Forelimb muscle (tissue), 1 donor: ENCODE measurements around the gene EIF4ENIF1. TPM values are rescaled to one million over a fixed set of nuclear protein-coding genes. Genes with fewer than 3 reads are reported as not detected.
"Not testable (repeated sequence)": the region's sequence is repeated elsewhere in the genome, so short reads cannot be mapped to it uniquely, and the experiment has no call there.

Source experiments
- DNase-seq: peaks from one replicate; pipeline ENCODE4 v3.0.0-alpha.2; 2013; ENCODE audit warnings: low read depth
- polyA plus RNA-seq: library from polyadenylated mRNA; unstranded; fragments of 120-200 nt; gene quantifications from one replicate; pipeline ENCODE4 v1.2.1, GENCODE V29; 2013; ENCODE audit not compliant: insufficient read length

The EIF4ENIF1 gene
- polyA plus RNA-seq, 1 donor: 28.7 TPM

DNA sequence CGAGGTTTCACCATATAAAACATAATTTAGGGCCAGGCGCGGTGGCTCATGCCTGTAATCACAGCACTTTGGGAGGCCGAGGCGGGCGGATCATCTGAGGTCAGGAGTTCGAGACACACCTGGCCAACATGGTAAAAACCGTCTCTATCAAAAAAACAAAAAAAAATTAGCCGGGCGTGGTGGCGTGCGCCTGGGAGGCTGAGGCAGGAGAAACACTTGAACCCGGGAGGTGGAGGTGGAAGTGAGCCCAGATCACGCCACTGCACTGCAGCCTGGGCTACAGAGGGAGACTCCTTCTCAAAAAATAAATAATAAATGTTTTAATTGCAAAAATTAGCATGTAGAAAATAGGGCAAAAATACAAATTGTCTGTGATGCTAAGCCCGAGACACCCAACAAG is 5.7 kb upstream of the EIF4ENIF1 start:
- DNase-seq: no peak

DNA sequence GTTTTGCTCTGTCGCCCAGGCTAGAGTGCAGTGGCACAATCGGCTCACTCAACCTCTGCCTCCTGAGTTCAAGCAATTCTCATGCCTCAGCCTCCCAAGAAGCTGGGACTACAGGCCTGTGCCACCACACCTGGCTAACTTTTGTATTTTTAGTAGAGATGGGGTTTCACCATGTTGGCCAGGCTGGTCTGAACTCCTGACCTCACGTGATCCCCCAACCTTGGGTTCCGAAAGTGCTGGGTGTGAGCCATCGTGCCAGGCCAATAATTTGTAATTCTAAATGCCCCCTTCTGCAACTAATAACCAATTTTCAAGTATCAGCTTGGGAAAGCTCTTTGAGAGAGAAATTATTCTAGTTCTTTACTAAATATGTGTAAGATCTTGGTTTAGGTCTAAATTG is 3.7 kb upstream of the EIF4ENIF1 start:
- not testable (repeated sequence) for DNase-seq

- no peak for DNase-seq
These were observed 2.5 kb upstream of the EIF4ENIF1 start for GRCh38 chr22:31492151-31492550.

GRCh38 chr22:31491218-31491962 is 1.7 kb upstream of the EIF4ENIF1 start:
- DNase-seq: no peak

DNA sequence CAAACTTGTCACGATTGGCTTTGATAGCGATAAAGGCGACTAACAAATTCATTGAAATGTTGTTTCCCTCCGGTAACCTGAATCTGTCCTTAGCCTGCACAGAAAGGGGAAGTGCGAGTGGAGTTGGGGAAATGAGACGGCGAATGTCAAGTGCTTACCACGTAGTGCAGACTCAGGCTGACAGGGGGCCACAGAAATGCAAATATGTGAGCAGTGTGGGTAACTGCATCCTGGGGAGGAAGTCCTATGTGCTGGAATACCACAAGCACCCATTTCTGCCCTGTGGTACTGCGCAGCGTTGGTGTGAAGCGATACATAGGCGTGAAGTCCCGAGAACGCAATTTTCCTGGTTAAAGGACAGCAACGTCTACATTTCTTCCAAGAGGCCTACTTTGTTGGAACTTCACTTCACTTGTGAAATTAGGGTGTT is 869 bp upstream of the EIF4ENIF1 start:
- no peak for DNase-seq

GRCh38 chr22:31488988-31489617 is 539 bp downstream of the EIF4ENIF1 start:
- DNase-seq: no peak

GRCh38 chr22:31488346-31488883 is 1.2 kb downstream of the EIF4ENIF1 start:
- DNase-seq: no peak

DNA sequence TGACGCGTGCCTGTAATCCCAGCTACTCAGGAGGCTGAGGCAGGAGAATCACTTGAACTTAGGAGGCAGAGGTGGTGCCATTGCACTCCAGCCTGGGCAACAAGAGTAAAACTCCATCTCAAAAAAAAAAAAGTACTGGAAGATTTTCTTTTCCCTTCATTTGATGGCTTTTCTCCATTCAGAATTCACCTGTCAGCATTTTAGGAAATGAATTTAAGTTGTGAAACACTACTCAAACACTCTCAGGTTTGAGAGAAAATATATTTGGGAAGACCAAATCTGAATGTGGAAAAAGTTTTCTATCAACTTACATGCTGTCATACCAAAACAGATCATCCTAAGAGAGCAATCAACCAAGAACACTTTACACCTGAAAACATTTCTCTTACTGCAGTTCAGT is 2.7 kb downstream of the EIF4ENIF1 start:
- no peak for DNase-seq

DNA sequence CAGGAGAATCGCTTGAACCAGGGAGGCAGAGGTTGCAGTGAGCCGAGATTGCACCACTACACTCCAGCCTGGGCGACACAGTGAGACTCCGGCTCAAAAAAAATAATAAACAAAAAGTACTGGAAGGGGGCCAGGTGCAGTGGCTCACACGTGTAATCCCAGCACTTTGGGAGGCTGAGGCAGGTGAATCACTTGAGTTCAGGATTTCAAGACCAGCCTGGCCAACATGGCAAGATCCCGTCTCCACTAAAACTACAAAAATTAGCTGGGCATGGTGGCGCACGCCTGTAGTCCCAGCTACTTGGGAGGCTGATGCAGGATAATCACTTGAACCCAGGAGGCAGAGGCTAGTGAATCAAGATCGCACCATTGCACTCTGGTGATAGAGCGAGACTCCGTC is 3.3 kb downstream of the EIF4ENIF1 start:
- not testable (repeated sequence) for DNase-seq

DNA sequence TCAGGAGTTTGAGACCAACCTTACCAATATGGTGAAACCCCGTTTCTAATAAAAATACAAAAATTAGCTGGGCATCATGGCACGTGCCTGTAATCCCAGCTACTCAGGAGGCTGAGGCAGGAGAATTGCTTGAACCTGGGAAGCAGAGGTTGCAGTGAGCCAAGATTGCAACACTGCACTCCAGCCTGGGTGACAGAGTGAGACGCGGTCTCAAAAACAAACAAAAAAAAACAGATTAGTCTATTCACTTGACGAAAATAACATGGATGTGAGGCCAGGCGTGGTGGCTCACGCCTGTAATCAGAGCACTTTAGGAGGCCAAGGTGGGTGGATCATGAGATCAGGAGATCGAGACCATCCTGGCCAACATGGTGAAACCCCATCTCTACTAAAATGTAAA is 7.2 kb downstream of the EIF4ENIF1 start:
- DNase-seq: not testable (repeated sequence)

GRCh38 chr22:31481129-31481528 is 8.5 kb downstream of the EIF4ENIF1 start:
- no peak for DNase-seq

DNA sequence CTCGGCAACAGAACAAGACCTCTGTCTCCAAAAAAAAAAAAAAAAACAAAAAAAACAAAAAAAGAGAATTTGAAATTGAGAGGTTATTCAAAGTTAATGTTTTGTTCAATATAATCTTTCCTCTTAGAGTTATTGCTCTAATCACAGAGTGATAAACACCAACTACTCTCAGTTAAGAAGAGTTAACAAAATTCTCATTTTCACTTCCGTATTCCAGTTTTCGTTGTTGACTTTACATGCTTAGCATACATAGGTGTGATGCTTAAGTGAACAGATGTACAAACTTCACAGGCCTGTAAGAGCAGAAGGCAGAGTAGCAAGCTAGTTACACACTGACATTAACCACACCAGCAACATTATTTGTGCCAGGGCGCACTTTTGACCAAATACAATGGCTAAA is 12.3 kb downstream of the EIF4ENIF1 start:
- no peak for DNase-seq

DNA sequence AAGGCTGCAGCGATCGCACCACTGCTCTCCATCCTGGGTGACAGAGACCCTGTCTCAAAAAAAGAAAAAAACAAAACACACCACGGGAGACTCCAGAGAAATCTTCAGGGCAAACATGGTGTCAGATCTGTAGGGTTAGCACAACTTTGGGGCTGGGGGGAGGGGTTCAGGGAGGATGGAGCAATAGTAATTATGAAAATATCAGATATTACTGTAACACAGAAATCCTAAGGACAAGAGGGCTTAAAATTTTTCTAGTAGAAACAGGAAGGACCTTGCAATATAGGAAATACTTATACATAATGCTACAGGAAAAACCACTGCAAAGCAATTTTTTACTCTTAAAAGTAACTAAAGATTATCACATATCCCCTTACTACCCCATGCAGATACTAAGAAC is 13.8 kb downstream of the EIF4ENIF1 start:
- DNase-seq: no peak

- DNase-seq: no peak
These were observed 14.9 kb downstream of the EIF4ENIF1 start for GRCh38 chr22:31474743-31475142.

DNA sequence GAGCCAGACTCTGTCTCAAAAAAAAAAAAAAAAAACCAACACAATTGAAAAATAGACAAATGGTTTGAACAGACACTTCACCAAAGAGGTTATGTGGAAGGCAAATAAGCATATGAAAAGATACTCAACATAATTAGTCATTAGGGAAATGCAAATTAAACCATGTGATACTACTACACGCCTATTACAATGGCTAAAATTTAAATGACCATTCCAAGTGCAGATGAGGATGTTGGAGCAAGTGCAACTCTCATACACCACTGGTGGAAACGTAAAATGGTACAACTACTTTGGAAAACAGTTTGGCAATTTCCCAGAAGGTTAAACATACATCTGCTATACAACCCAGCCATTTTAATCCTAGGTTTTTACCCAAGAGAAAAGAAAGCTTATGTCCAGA is 24.3 kb downstream of the EIF4ENIF1 start:
- no peak for DNase-seq

DNA sequence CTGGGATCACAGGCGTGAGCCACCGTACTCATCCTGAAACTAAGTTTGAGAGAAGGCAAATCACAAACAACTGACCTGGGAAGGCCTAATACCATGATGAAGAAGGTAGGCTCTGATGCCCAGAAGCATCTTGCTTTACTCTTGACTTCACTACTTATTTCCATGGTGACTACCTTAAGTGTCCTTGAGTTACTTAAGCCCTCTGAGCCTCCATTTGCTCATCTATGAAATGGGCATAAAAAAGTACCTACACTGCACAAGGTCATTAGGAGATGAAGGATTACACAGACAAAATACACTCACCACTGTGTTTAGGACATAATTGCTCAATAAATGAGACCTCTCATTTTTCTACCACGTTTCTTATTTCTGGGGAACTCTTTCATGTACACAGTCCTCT is 27.9 kb downstream of the EIF4ENIF1 start:
- no peak for DNase-seq

GRCh38 chr22:31451709-31452571 is 37.7 kb downstream of the EIF4ENIF1 start:
- no peak for DNase-seq

- no peak for DNase-seq
These were observed 40.1 kb downstream of the EIF4ENIF1 start for GRCh38 chr22:31449506-31449905.

- no peak for DNase-seq
These were observed 41.3 kb downstream of the EIF4ENIF1 start for GRCh38 chr22:31448382-31448781.

DNA sequence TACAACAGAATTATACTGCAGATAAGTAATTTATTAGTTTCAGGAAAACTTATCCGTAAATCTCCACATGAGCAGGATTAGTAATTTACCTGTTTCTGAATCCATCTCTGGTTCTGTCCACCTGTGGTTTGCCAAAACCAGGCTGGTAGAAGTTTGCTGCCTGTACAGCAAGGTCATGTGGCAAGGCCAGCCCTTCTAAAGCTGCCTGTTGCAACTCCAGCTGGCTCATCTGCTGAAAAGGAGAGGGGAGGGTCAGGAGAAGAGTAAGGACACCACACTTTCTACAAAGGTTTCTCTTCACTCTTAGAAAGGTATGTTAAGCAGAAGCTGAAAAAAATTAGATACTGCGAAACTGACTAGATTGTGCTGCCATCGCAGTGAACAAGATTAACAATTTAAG is 42.3 kb downstream of the EIF4ENIF1 start:
- DNase-seq: no peak

DNA sequence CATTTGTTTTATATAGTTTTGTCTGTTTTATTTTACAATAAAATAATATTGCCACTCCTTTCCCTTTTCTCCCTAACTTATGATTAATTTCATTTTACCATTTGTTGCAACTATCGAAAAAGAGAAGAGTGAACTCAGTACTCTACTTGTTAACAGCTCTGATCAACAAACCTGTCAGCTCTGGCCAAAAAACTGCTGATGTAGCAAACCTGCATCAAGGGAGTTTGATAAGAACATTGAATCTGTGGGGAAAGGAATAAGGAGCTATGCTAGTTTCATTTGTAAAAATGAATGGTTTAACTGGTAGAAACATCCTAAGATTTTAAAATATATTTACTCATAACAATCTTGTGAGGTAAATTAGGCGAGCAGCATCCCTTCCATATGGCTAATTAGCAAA is 42.9 kb downstream of the EIF4ENIF1 start:
- DNase-seq: no peak

- DNase-seq: no peak
These were observed 43.4 kb downstream of the EIF4ENIF1 start for GRCh38 chr22:31446208-31446607.
